ENCODE data around the gene POP4.

- TF ChIP-seq CTCF (IDR thresholded peaks at IDR 0.05 in 2 of 3, conservative IDR thresholded peaks at IDR 0.05 in 1 of 3; ENCODE audit: control insufficient read depth in 2 of 3, extremely low read depth in 1 of 3, insufficient read depth in 1 of 3, low read depth in 3 of 3, low read length in 3 of 3) (no peak), ETV6 (conservative IDR thresholded peaks at IDR 0.05 in 1 of 2, IDR thresholded peaks at IDR 0.05 in 1 of 2; ENCODE audit: borderline replicate concordance in 1 of 2, low read depth in 1 of 2) (no peak), CREB1 (IDR thresholded peaks at IDR 0.05; ENCODE audit: low read depth) (no peak), KLF5 (IDR thresholded peaks at IDR 0.05; ENCODE audit: partially characterized antibody) (no peak), POLR2AphosphoS5 (IDR thresholded peaks at IDR 0.05; ENCODE audit: low read length) (no peak), SMC3 (IDR thresholded peaks at IDR 0.05; ENCODE audit: borderline replicate concordance, low read length) (no peak), TAF1 (IDR thresholded peaks at IDR 0.05; ENCODE audit: borderline replicate concordance, low read depth, low read length) (no peak), POLR2A (IDR thresholded peaks at IDR 0.05; ENCODE audit: low read depth, low read length) (no peak), EZH2 (IDR thresholded peaks at IDR 0.05; ENCODE audit: borderline replicate concordance, control insufficient read depth, low read depth, low read length) (no peak), ZNF207 (IDR thresholded peaks at IDR 0.05; ENCODE audit: borderline replicate concordance) (no peak), KDM1A (IDR thresholded peaks at IDR 0.05; ENCODE audit: borderline replicate concordance) (no peak), NKRF (conservative IDR thresholded peaks at IDR 0.05) (no peak)
- TF ChIP-seq, protein P1, sequence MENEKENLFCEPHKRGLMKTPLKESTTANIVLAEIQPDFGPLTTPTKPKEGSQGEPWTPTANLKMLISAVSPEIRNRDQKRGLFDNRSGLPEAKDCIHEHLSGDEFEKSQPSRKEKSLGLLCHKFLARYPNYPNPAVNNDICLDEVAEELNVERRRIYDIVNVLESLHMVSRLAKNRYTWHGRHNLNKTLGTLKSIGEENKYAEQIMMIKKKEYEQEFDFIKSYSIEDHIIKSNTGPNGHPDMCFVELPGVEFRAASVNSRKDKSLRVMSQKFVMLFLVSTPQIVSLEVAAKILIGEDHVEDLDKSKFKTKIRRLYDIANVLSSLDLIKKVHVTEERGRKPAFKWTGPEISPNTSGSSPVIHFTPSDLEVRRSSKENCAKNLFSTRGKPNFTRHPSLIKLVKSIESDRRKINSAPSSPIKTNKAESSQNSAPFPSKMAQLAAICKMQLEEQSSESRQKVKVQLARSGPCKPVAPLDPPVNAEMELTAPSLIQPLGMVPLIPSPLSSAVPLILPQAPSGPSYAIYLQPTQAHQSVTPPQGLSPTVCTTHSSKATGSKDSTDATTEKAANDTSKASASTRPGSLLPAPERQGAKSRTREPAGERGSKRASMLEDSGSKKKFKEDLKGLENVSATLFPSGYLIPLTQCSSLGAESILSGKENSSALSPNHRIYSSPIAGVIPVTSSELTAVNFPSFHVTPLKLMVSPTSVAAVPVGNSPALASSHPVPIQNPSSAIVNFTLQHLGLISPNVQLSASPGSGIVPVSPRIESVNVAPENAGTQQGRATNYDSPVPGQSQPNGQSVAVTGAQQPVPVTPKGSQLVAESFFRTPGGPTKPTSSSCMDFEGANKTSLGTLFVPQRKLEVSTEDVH (IDR thresholded peaks at IDR 0.05; ENCODE audit: low read depth, partially characterized antibody) = no peak
- TF ChIP-seq, protein P2, sequence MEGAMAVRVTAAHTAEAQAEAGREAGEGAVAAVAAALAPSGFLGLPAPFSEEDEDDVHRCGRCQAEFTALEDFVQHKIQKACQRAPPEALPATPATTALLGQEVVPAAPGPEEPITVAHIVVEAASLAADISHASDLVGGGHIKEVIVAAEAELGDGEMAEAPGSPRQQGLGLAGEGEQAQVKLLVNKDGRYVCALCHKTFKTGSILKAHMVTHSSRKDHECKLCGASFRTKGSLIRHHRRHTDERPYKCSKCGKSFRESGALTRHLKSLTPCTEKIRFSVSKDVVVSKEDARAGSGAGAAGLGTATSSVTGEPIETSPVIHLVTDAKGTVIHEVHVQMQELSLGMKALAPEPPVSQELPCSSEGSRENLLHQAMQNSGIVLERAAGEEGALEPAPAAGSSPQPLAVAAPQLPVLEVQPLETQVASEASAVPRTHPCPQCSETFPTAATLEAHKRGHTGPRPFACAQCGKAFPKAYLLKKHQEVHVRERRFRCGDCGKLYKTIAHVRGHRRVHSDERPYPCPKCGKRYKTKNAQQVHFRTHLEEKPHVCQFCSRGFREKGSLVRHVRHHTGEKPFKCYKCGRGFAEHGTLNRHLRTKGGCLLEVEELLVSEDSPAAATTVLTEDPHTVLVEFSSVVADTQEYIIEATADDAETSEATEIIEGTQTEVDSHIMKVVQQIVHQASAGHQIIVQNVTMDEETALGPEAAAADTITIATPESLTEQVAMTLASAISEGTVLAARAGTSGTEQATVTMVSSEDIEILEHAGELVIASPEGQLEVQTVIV (IDR thresholded peaks at IDR 0.05; ENCODE audit: borderline replicate concordance, partially characterized antibody) = no peak
Observed at GRCh38 chr19:29609636-29610035, 3.6 kb downstream of the POP4 start.
